Naive thymus-derived CD8-positive, alpha-beta T cell (primary cell): ENCODE results near the gene GMPR. TPM values are rescaled to one million over a fixed set of nuclear protein-coding genes. Genes with fewer than 3 reads are reported as not detected.

Experiments used
- ATAC-seq, 2 donors: fragments of 150-1000 bp; cut with Tn5 transposase in 1 of 2; sonication (Bioruptor Pico), chemical (Tn5 transposase) in 1 of 2; 1 replicate in 1 of 2; 2 replicates in 1 of 2; pipeline ENCODE4 v1.10.0; 2021; ENCODE audit warnings: mild to moderate bottlenecking in 2 of 2, moderate library complexity in 2 of 2
- POLR2A ChIA-PET: fragments of 350-600 bp; sonication (Branson Sonifier 250); formaldehyde crosslinking; loops from one replicate; lab custom pipeline; 2021; ENCODE audit warnings: antibody characterized with exemption; lab: Charles Lee
- DNase-seq, 10 donors: peaks; one replicate each; pipeline versions ENCODE4 v3.0.0 to v3.0.0-alpha.2; 2020 to 2022
- H3K27ac Mint-ChIP-seq, 10 donors: one replicate each; pipeline ENCODE4 v1.8.0; 2020 to 2022; ENCODE audit warnings: mild to moderate bottlenecking in 10 of 10, mixed read lengths in 10 of 10, moderate library complexity in 4 of 10, inconsistent platforms in 1 of 10
- H3K27me3 Mint-ChIP-seq, 5 donors: one replicate each; pipeline ENCODE4 v1.8.0; 2021 to 2022; ENCODE audit warnings: mixed read lengths in 5 of 5
- H3K36me3 Mint-ChIP-seq, 3 donors: one replicate each; pipeline ENCODE4 v1.8.0; 2020 to 2022; ENCODE audit warnings: mixed read lengths in 3 of 3, mild to moderate bottlenecking in 2 of 3, inconsistent platforms in 1 of 3
- H3K4me1 Mint-ChIP-seq, 4 donors: one replicate each; pipeline ENCODE4 v1.8.0; 2021 to 2022; ENCODE audit warnings: mixed read lengths in 4 of 4
- H3K4me3 Mint-ChIP-seq, 10 donors: one replicate each; pipeline ENCODE4 v1.8.0; 2020 to 2022; ENCODE audit warnings: mild to moderate bottlenecking in 10 of 10, mixed read lengths in 10 of 10, moderate library complexity in 6 of 10, inconsistent platforms in 1 of 10
- H3K9me3 Mint-ChIP-seq, 9 donors: one replicate each; pipeline ENCODE4 v1.8.0; 2020 to 2022; ENCODE audit warnings: mixed read lengths in 9 of 9, mild to moderate bottlenecking in 3 of 9, inconsistent platforms in 1 of 9, moderate library complexity in 1 of 9
- polyA plus RNA-seq, 3 donors: library from polyadenylated mRNA; unstranded; fragments of 300-500 nt; fragmentation: Illumina TruSeq; gene quantifications; one replicate each; pipeline ENCODE4 v1.2.3, GENCODE V29; 2021
- total RNA-seq, 8 experiments: library from RNA in 2 of 8; stranded (reverse) in 2 of 8; gene quantifications; one replicate each; pipeline ENCODE4 v1.2.3 and lab custom pipeline; 2021 to 2026

Gene GMPR
- total and polyA plus RNA-seq, 5 experiments from 2014 or later: 0.71 to 2.6 (median 0.97) TPM

GRCh38 chr6:16305788-16306187 is 67.4 kb downstream of the GMPR start:
- POLR2A ChIA-PET: interaction anchor here (0.7 kb wide), 1 partner anchor 457 kb away, joined by 3 read pairs; no protein-coding TSS in a partner anchor
- Mint-ChIP-seq H3K4me3 (no peak overlapping the region), H3K27ac (peak overlapping the region in 1 of 10 donors; percentile 48), H3K4me1 (no peaks in the 10 kb centered on the region), H3K36me3 (peaks cover 0 to 43% (median 6%) of the 10 kb centered on the region in 3 donors), H3K9me3 (no peaks in the 10 kb centered on the region), H3K27me3 (no peaks in the 10 kb centered on the region)
- DNase-seq (no peak), ATAC-seq (no peak)

- POLR2A ChIA-PET: no interaction called here
- Mint-ChIP-seq H3K36me3 (peaks cover 0 to 43% (median 6%) of the 10 kb centered on the region in 3 donors), H3K9me3 (no peaks in the 10 kb centered on the region), H3K4me1 (no peaks in the 10 kb centered on the region), H3K27me3 (no peaks in the 10 kb centered on the region), H3K27ac (no peak overlapping the region), H3K4me3 (no peak overlapping the region)
- DNase-seq: no peak
- ATAC-seq: no peak
These were observed 67.9 kb downstream of the GMPR start for GRCh38 chr6:16306334-16306733.

- H3K9me3 Mint-ChIP-seq: no peaks in the 10 kb centered on the region
- DNase-seq: no peak
These were observed 73.4 kb downstream of the GMPR start for GRCh38 chr6:16311763-16312162.

GRCh38 chr6:16313732-16314131 is 75.3 kb downstream of the GMPR start:
- DNase-seq (no peak), ATAC-seq (no peak)
- no peaks in the 10 kb centered on the region for H3K27me3 Mint-ChIP-seq
- H3K4me3 Mint-ChIP-seq: no peak overlapping the region
- H3K9me3 Mint-ChIP-seq: no peaks in the 10 kb centered on the region
- H3K27ac Mint-ChIP-seq: no peak overlapping the region
- H3K36me3 Mint-ChIP-seq: peaks cover 0 to 7% (median 0%) of the 10 kb centered on the region in 3 donors
- POLR2A ChIA-PET: no interaction called here
- H3K4me1 Mint-ChIP-seq: peaks cover 8 to 26% (median 16%) of the 10 kb centered on the region in 4 donors

More at GRCh38 chr6:16311763-16312162, 73.4 kb downstream of the GMPR start:
- no peak for ATAC-seq
- H3K27me3 Mint-ChIP-seq: no peaks in the 10 kb centered on the region
- peaks cover 0 to 8% (median 3%) of the 10 kb centered on the region in 4 donors for H3K4me1 Mint-ChIP-seq
- H3K4me3 Mint-ChIP-seq: no peak overlapping the region
- peak overlapping the region in 1 of 10 donors; percentile 27 for H3K27ac Mint-ChIP-seq
- H3K36me3 Mint-ChIP-seq: peaks cover 0 to 11% (median 3%) of the 10 kb centered on the region in 3 donors
- POLR2A ChIA-PET: no interaction called here

DNA sequence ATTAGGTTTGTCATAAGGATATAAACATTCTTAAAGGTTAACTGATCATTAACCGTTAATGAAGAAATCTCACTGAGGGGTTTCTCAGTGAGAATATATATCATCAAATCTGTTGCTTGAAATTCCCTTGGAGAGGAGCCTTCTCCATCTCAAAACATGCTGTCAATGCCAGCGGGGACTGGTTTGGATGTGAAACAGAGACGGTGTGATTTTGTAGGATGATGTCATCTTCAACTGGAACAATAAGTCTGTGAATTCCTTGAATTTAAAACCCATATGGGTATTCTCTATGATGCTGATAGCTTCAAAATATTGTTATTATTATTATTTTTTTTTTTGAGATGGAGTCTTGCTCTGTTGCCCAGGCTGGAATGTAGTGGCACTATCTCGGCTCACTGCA is 75.9 kb downstream of the GMPR start:
- peaks cover 0 to 4% (median 0%) of the 10 kb centered on the region in 3 donors for H3K36me3 Mint-ChIP-seq
- no peaks in the 10 kb centered on the region for H3K27me3 Mint-ChIP-seq
- H3K27ac Mint-ChIP-seq: no peak overlapping the region
- peaks cover 11 to 31% (median 21%) of the 10 kb centered on the region in 4 donors for H3K4me1 Mint-ChIP-seq
- no peak overlapping the region for H3K4me3 Mint-ChIP-seq
- DNase-seq (no peak), ATAC-seq (no peak)
- no peaks in the 10 kb centered on the region for H3K9me3 Mint-ChIP-seq
- POLR2A ChIA-PET: no interaction called here

- POLR2A ChIA-PET: interaction anchor here (0.6 to 1.4 kb wide), 5 partner anchors 11 to 604 kb away, joined by 3 to 9 read pairs (median 3); no protein-coding TSS in a partner anchor
These were observed 78.4 kb downstream of the GMPR start for GRCh38 chr6:16316741-16317251.

GRCh38 chr6:16318538-16318937 is 80.2 kb downstream of the GMPR start:
- no peak for DNase-seq
- H3K36me3 Mint-ChIP-seq: peaks cover 0 to 3% (median 0%) of the 10 kb centered on the region in 3 donors
- no peaks in the 10 kb centered on the region for H3K9me3 Mint-ChIP-seq
- H3K4me3 Mint-ChIP-seq: peak overlapping the region in 6 of 10 donors; percentile 24 to 86 (median 80)
- no peak for ATAC-seq
- peaks cover 28 to 68% (median 63%) of the 10 kb centered on the region in 4 donors for H3K4me1 Mint-ChIP-seq
- peak overlapping the region; percentile 66 to 99 (median 94) for H3K27ac Mint-ChIP-seq
- no peaks in the 10 kb centered on the region for H3K27me3 Mint-ChIP-seq
- POLR2A ChIA-PET: interaction anchor here (0.7 to 1.0 kb wide), 2 partner anchors 12 to 445 kb away, joined by 4 to 7 read pairs; no protein-coding TSS in a partner anchor

More at GRCh38 chr6:16316741-16317251, 78.4 kb downstream of the GMPR start:
- no peak for ATAC-seq
- peak in 7 of 10 donors; percentile 12 to 70 (median 64) for DNase-seq
- H3K4me1 Mint-ChIP-seq: peaks cover 19 to 54% (median 46%) of the 10 kb centered on the region in 4 donors
- H3K9me3 Mint-ChIP-seq: no peaks in the 10 kb centered on the region
- H3K27ac Mint-ChIP-seq: peak overlapping the region in 5 of 10 donors; percentile 29 to 82 (median 60)
- peak overlapping the region in 2 of 10 donors; percentile 15 to 30 for H3K4me3 Mint-ChIP-seq
- no peaks in the 10 kb centered on the region for H3K27me3 Mint-ChIP-seq
- H3K36me3 Mint-ChIP-seq: peaks cover 0 to 3% (median 0%) of the 10 kb centered on the region in 3 donors

DNA sequence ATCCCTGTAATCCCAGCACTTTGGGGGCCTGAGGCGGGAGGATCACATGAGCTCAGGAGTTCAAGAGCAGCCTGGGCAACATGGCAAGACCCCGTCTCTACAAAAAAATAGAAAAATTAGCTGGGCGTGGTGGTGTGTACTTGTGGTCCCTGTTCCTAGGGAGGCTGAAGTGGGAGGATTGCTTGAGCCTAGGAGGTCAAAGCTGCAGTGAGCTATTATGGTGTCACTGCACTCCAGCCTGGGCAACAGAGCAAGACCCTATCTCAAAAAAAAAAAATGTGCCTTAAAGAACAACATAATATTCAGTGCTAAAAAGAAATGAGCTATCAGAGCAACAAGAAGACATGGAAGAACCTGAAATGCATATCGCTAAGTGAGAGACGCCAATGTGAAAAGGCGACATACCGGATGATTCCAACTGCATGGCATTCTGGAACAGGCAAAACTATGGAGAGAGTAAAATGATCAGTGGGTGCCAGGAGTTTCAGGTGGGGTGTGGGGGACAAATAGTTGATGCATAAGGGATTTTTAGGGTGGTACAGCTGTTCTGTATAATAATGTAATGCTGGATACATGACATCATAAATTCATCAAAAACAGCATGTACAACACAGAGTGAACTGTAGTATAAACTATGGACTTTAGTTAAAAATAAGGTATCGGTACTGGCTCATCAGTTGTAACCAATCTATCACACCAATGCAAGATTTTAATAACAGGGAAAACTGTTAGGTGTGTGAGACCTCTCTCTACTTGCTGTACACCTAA is 80.8 kb downstream of the GMPR start:
- ATAC-seq (no peak), DNase-seq (no peak)
- H3K27ac Mint-ChIP-seq: peak overlapping the region; percentile 91 to 99 (median 95)
- peaks cover 0 to 3% (median 0%) of the 10 kb centered on the region in 3 donors for H3K36me3 Mint-ChIP-seq
- POLR2A ChIA-PET: interaction anchor here (0.7 to 1.0 kb wide), 4 partner anchors 11 to 445 kb away, joined by 4 to 9 read pairs (median 6); partner anchors contain the start of gene MYLIP
- no peaks in the 10 kb centered on the region for H3K27me3 Mint-ChIP-seq
- no peaks in the 10 kb centered on the region for H3K9me3 Mint-ChIP-seq
- peak overlapping the region in 9 of 10 donors; percentile 56 to 86 (median 80) for H3K4me3 Mint-ChIP-seq
- H3K4me1 Mint-ChIP-seq: peaks cover 28 to 74% (median 68%) of the 10 kb centered on the region in 4 donors

GRCh38 chr6:16319813-16320532 is 81.6 kb downstream of the GMPR start:
- DNase-seq (peak; percentile 32 to 84 (median 72)), ATAC-seq (peak; percentile 61 to 77)
- Mint-ChIP-seq H3K27ac (peak overlapping the region; percentile 91 to 99 (median 95)), H3K9me3 (no peaks in the 10 kb centered on the region), H3K4me3 (peak overlapping the region; percentile 56 to 86 (median 80)), H3K4me1 (peaks cover 28 to 80% (median 71%) of the 10 kb centered on the region in 4 donors), H3K36me3 (peaks cover 0 to 3% (median 0%) of the 10 kb centered on the region in 3 donors), H3K27me3 (no peaks in the 10 kb centered on the region)
- POLR2A ChIA-PET: interaction anchor here (0.5 to 1.0 kb wide), 4 partner anchors 11 to 567 kb away, joined by 3 to 9 read pairs (median 4); partner anchors contain the start of gene MYLIP

DNA sequence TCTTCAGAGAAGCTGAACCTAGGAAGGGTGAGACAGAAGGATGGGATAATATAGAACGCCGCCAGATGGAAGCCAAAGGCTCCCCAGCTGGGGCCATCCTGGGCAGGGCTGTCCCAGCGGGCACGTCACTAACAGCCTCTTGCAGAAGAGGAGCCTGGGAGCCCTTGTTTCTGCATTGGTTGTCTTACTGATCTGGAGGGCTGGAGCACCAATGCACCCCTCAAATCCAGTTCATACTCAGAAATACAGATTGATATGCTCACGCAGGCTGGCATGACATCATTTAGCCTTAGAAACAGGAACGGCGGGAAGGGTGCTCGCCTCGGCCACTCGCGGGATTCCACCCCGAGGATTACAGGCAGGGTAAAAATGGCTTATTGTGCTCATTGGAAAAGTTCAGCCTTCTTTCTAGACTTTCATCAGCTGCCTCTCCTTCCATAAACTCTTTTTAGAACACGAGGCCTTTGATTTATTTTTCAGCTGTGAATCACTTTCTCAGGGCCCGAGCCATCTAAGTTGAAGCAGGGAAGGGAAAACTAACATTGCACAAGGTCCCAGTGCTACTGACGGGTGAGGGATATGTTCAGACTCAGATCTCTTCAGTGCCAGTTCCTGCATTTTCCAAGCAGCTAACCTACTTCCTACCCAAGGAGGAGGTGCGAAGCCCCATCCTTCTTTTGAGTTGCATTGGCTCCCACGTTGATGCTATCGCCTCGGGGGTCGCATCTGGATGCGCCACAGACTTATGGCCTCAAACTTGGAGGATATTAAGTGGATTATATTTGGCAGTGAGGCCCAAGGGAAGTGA is 82.3 kb downstream of the GMPR start:
- peak overlapping the region; percentile 56 to 86 (median 80) for H3K4me3 Mint-ChIP-seq
- DNase-seq: no peak
- no peak for ATAC-seq
- H3K9me3 Mint-ChIP-seq: no peaks in the 10 kb centered on the region
- H3K36me3 Mint-ChIP-seq: no peaks in the 10 kb centered on the region
- H3K27ac Mint-ChIP-seq: peak overlapping the region; percentile 91 to 99 (median 95)
- peaks cover 29 to 85% (median 78%) of the 10 kb centered on the region in 4 donors for H3K4me1 Mint-ChIP-seq
- POLR2A ChIA-PET: interaction anchor here (0.5 to 1.0 kb wide), 4 partner anchors 192 to 568 kb away, joined by 3 to 5 read pairs (median 3); partner anchors contain the start of gene MYLIP
- no peaks in the 10 kb centered on the region for H3K27me3 Mint-ChIP-seq

DNA sequence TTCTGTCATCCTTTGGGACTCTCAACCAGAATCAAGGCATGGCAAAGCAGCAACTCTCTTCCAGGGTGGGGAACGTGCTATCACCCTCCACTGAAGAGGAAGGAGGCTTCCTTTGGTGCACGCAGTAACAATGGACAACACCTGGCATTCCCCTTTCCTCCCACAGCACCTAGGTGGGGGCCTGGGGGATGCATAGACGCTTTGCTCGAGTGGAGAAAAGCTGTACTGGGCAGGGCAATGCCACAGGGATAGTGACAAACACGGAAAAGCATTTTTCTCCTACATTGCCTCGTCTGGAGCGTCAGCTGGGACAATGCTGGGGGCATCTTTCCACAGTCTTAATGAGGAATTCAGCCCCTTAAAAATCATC is 82.9 kb downstream of the GMPR start:
- H3K4me1 Mint-ChIP-seq: peaks cover 29 to 86% (median 78%) of the 10 kb centered on the region in 4 donors
- POLR2A ChIA-PET: interaction anchor here (0.5 kb wide), 1 partner anchor 438 kb away, joined by 3 read pairs; no protein-coding TSS in a partner anchor
- no peaks in the 10 kb centered on the region for H3K9me3 Mint-ChIP-seq
- peak overlapping the region in 3 of 10 donors; percentile 24 to 66 (median 32) for H3K4me3 Mint-ChIP-seq
- no peak for ATAC-seq
- peak overlapping the region; percentile 91 to 99 (median 94) for H3K27ac Mint-ChIP-seq
- no peak for DNase-seq
- peaks cover 0 to 5% (median 3%) of the 10 kb centered on the region in 3 donors for H3K36me3 Mint-ChIP-seq
- no peaks in the 10 kb centered on the region for H3K27me3 Mint-ChIP-seq
